HG03196 (cell line): ENCODE measurements around the gene DGKE.
A peak's percentile ranks its signal among the peaks of the same experiment; 100 is the strongest.

Source experiments
- ATAC-seq: cut with Tn5 transposase; IDR thresholded peaks from one replicate; pipeline ENCODE4 v1.9.1; 2021; ENCODE audit not compliant: unreplicated experiment

Gene DGKE

GRCh38 chr17:56812901-56813388 is 21.0 kb upstream of the DGKE start:
- ATAC-seq: no peak

GRCh38 chr17:56815711-56816110 is 18.2 kb upstream of the DGKE start:
- no peak for ATAC-seq

- ATAC-seq: no peak
Measured at GRCh38 chr17:56817066-56817465, 16.9 kb upstream of the DGKE start.

- no peak for ATAC-seq
Measured at GRCh38 chr17:56819030-56819429, 14.9 kb upstream of the DGKE start.

- no peak for ATAC-seq
Measured at GRCh38 chr17:56819431-56820145, 14.4 kb upstream of the DGKE start.

GRCh38 chr17:56820207-56820606 is 13.7 kb upstream of the DGKE start:
- ATAC-seq: no peak

- ATAC-seq: no peak
Measured at GRCh38 chr17:56821847-56822534, 12.0 kb upstream of the DGKE start.

- ATAC-seq: no peak
Measured at GRCh38 chr17:56822725-56823124, 11.2 kb upstream of the DGKE start.

- ATAC-seq: no peak
Measured at GRCh38 chr17:56823848-56824247, 10.1 kb upstream of the DGKE start.

- no peak for ATAC-seq
Measured at GRCh38 chr17:56824503-56824902, 9.4 kb upstream of the DGKE start.

- no peak for ATAC-seq
Measured at GRCh38 chr17:56826611-56827414, 7.1 kb upstream of the DGKE start.

- no peak for ATAC-seq
Measured at GRCh38 chr17:56830726-56831368, 3.1 kb upstream of the DGKE start.

GRCh38 chr17:56831369-56832095 is 2.4 kb upstream of the DGKE start:
- ATAC-seq: no peak

- no peak for ATAC-seq
Measured at GRCh38 chr17:56832446-56832845, 1.5 kb upstream of the DGKE start.

- ATAC-seq: peak; percentile 35
Measured at GRCh38 chr17:56833057-56833808, 718 bp upstream of the DGKE start.

GRCh38 chr17:56834380-56835263 is 671 bp downstream of the DGKE start:
- ATAC-seq: peak; percentile 25

- ATAC-seq: no peak
Measured at GRCh38 chr17:56835264-56835585, 1.3 kb downstream of the DGKE start.

GRCh38 chr17:56838687-56839086 is 4.7 kb downstream of the DGKE start:
- ATAC-seq: no peak

- ATAC-seq: no peak
Measured at GRCh38 chr17:56842577-56842976, 8.6 kb downstream of the DGKE start.
